Heart left ventricle (tissue), 16 donors: ENCODE data around the gene ACAP2. TPM values are rescaled to one million over a fixed set of nuclear protein-coding genes. Genes with fewer than 3 reads are reported as not detected.

Experiments used
- ATAC-seq, 4 donors: fragments of 200-7000 bp; cut with Tn5 transposase; one replicate each; pipeline ENCODE4 v1.9.1; 2020 to 2022; ENCODE audit warnings: moderate library complexity in 4 of 4, mild to moderate bottlenecking in 3 of 4, moderate number of reproducible peaks in 1 of 4
- DNase-seq, 5 donors: peaks; one replicate each; pipeline ENCODE4 v3.0.0-alpha.2; 2020
- H3K27ac ChIP-seq, 12 donors: fragments of 200-600 bp; sonication (generic) in 4 of 12; one replicate each; pipeline versions ENCODE4 v1.5.0 to v1.8.0; 2016 to 2022; ENCODE audit warnings: mild to moderate bottlenecking in 2 of 12
- H3K27me3 ChIP-seq, 9 donors: fragments of 200-600 bp; sonication (generic) in 2 of 9; one replicate each; pipeline versions ENCODE4 v1.5.1 to v1.8.0; 2016 to 2022; ENCODE audit warnings: mild to moderate bottlenecking in 3 of 9
- H3K36me3 ChIP-seq, 9 donors: fragments of 200-600 bp; sonication (generic) in 2 of 9; one replicate each; pipeline versions ENCODE4 v1.5.0 to v1.8.0; 2018 to 2022; ENCODE audit warnings: mild to moderate bottlenecking in 2 of 9
- H3K4me1 ChIP-seq, 12 donors: fragments of 200-600 bp; sonication (generic) in 4 of 12; one replicate each; pipeline versions ENCODE4 v1.5.0 to v1.8.0; 2016 to 2022; ENCODE audit warnings: mild to moderate bottlenecking in 3 of 12
- H3K4me3 ChIP-seq, 12 donors: fragments of 200-600 bp; sonication (generic) in 4 of 12; one replicate each; pipeline versions ENCODE4 v1.5.0 to v1.8.0; 2017 to 2022; ENCODE audit warnings: mild to moderate bottlenecking in 9 of 12, moderate library complexity in 4 of 12
- H3K9me3 ChIP-seq, 12 donors: fragments of 200-600 bp; sonication (generic) in 4 of 12; one replicate each; pipeline versions ENCODE4 v1.5.0 to v1.8.0; 2016 to 2022; ENCODE audit warnings: mild to moderate bottlenecking in 1 of 12
- CTCF ChIP-seq, 12 donors: fragments of 200-600 bp; sonication (generic) in 4 of 12; IDR thresholded peaks; one replicate each; pipeline versions ENCODE4 v1.5.0 to v1.8.0; 2018 to 2022; ENCODE audit warnings: antibody characterized with exemption in 12 of 12, mild to moderate bottlenecking in 5 of 12
- POLR2A ChIP-seq, 2 donors: fragments of 450-650 bp; IDR thresholded peaks; one replicate each; pipeline ENCODE4 v1.6.1; 2017; ENCODE audit warnings: antibody characterized with exemption in 2 of 2, mild to moderate bottlenecking in 2 of 2, moderate library complexity in 2 of 2
- WGBS, 4 donors: extraction: QIAGEN DNeasy Blood & Tissue Kit in 2 of 4; methylation state at CpG; one replicate each; pipeline versions ENCODE4 v1.1.5 to v1.1.7; 2013 to 2018; 5-methylcytosine and 5-hydroxymethylcytosine counted together
- intact Hi-C, 10 donors: fragments of 100-400 bp; cut with DNase I; formaldehyde crosslinking; loops; one replicate each; pipeline versions ENCODE4 v1.11.1 to v1.14.2; 2022
- polyA plus RNA-seq, 2 donors: library from polyadenylated mRNA; stranded (reverse); fragments of 200-250 nt; gene quantifications; one replicate each; pipeline ENCODE4 v1.2.3, GENCODE V29; 2013
- total RNA-seq, 9 donors: library from RNA; depleted of rRNA in 2 of 9; stranded (reverse); fragments of >200 nt in 2 of 9; fragmentation: NEBNext Ultra II Directional in 3 of 9; extraction: Animal tissue kit (Norgen Biotek cat#: 25700) in 3 of 9; gene quantifications; one replicate each; pipeline versions ENCODE4 v1.1.0 to v1.2.4, GENCODE V29; 2016 to 2023
- donor health status: ischemic (EF 13 %, LVEDD 7.1; RV severe dilation, severe dysfunction).
- donor health status: healthy with polysubstance abuse.
- donor health status: DM: no; HTN: yes; CAD: no.
- donor health status: DM: no; HTN: no; CAD: no.
- donor health status: ischemic (EF 25% LVEDD 6.9; RV normal size, moderate dysfunction).
- donor health status: ischemic (EF 25% LVEDD 5.7; RV mildly dilated, moderate dysfunction).
- donor health status: healthy.
- donor health status: DM: yes; HTN: yes; CAD: no.
- donor health status: ischemic (EF 35%, LVEDD 5.7; RV mildly dilated, moderate dysfunction).
- donor health status: nonischemic (EF 11% LVEDD 7.7; RV severe dilation, severe dysfunction).
- donor health status: DM: yes; HTN: yes; CAD: no.
- donor health status: PGD.
- donor health status: ischemic (EF 29% LVEDD 5.4; RV normal size, mild dysfunction).
- donor health status: nonischemic (EF 23%, LVEDD 6.1; RV moderate dilation, normal function).

The ACAP2 gene
- total and polyA plus RNA-seq, 11 donors: 4.4 to 39.2 (median 15.4) TPM

- WGBS, 4 donors: 46 to 56% (median 51%) methylated on average over 10 of the region's 10 CpGs
- H3K27ac ChIP-seq: peak overlapping the region in 7 of 12 donors; percentile 17 to 89 (median 44)
- H3K4me1 ChIP-seq: peaks cover 0 to 27% (median 15%) of the 10 kb centered on the region in 12 donors
- H3K27me3 ChIP-seq: no peaks in the 10 kb centered on the region
- intact Hi-C loops: no loop called here
- H3K36me3 ChIP-seq: no peaks in the 10 kb centered on the region
- no peak overlapping the region for H3K4me3 ChIP-seq
- peak; percentile 32 to 91 (median 65) for ATAC-seq
- peaks cover 0 to 5% (median 0%) of the 10 kb centered on the region in 12 donors for H3K9me3 ChIP-seq
- TF ChIP-seq CTCF (IDR thresholded peaks at IDR 0.05) (no peak), POLR2A (IDR thresholded peaks at IDR 0.05) (no peak)
- peak in 1 of 5 donors; percentile 24 for DNase-seq
These were observed 204.2 kb downstream of the ACAP2 start for GRCh38 chr3:195238586-195239118.

GRCh38 chr3:195238081-195238571, 204.7 kb downstream of the ACAP2 start:
- intact Hi-C loops: no loop called here

GRCh38 chr3:195236801-195237570, 205.8 kb downstream of the ACAP2 start:
- DNase-seq: no peak
- Histone ChIP-seq H3K9me3 (peaks cover 0 to 5% (median 0%) of the 10 kb centered on the region in 12 donors), H3K27me3 (no peaks in the 10 kb centered on the region), H3K4me1 (peaks cover 0 to 27% (median 15%) of the 10 kb centered on the region in 12 donors), H3K36me3 (no peaks in the 10 kb centered on the region), H3K27ac (peak overlapping the region in 1 of 12 donors; percentile 89), H3K4me3 (no peak overlapping the region)
- no peak for ATAC-seq
- TF ChIP-seq CTCF (IDR thresholded peaks at IDR 0.05) (no peak), POLR2A (IDR thresholded peaks at IDR 0.05) (no peak)
- WGBS, 4 donors: 97 to 99% (median 98%) methylated on average over 9 to 10 of the region's 10 CpGs
- intact Hi-C loops: no loop called here

More at GRCh38 chr3:195238081-195238571, 204.7 kb downstream of the ACAP2 start:
- H3K4me3 ChIP-seq: no peak overlapping the region
- no peak for ATAC-seq
- H3K4me1 ChIP-seq: peaks cover 0 to 27% (median 15%) of the 10 kb centered on the region in 12 donors
- peak overlapping the region in 7 of 12 donors; percentile 17 to 89 (median 44) for H3K27ac ChIP-seq
- TF ChIP-seq CTCF (IDR thresholded peaks at IDR 0.05): no peak
- peaks cover 0 to 5% (median 0%) of the 10 kb centered on the region in 12 donors for H3K9me3 ChIP-seq
- DNase-seq: no peak
- no peaks in the 10 kb centered on the region for H3K36me3 ChIP-seq
- H3K27me3 ChIP-seq: no peaks in the 10 kb centered on the region
- WGBS, 4 donors: 92 to 95% (median 94%) methylated on average over 12 of the region's 12 CpGs

GRCh38 chr3:195236076-195236798, 206.6 kb downstream of the ACAP2 start:
- peaks cover 0 to 6% (median 0%) of the 10 kb centered on the region in 12 donors for H3K9me3 ChIP-seq
- WGBS, 4 donors: 95 to 99% (median 98%) methylated on average over 5 of the region's 5 CpGs
- no peak for ATAC-seq
- TF ChIP-seq POLR2A (IDR thresholded peaks at IDR 0.05) (no peak), CTCF (IDR thresholded peaks at IDR 0.05) (no peak)
- H3K27me3 ChIP-seq: no peaks in the 10 kb centered on the region
- peaks cover 0 to 27% (median 15%) of the 10 kb centered on the region in 12 donors for H3K4me1 ChIP-seq
- intact Hi-C loops: no loop called here
- DNase-seq: no peak
- no peaks in the 10 kb centered on the region for H3K36me3 ChIP-seq
- no peak overlapping the region for H3K27ac ChIP-seq
- no peak overlapping the region for H3K4me3 ChIP-seq
